OCI-M1 (cell line): ENCODE data around the gene DENND2C.

ENCODE experiments used
- DNase-seq: peaks from one replicate; lab custom pipeline; 2025; lab: John Stamatoyannopoulos, UW

The DENND2C gene, protein sequence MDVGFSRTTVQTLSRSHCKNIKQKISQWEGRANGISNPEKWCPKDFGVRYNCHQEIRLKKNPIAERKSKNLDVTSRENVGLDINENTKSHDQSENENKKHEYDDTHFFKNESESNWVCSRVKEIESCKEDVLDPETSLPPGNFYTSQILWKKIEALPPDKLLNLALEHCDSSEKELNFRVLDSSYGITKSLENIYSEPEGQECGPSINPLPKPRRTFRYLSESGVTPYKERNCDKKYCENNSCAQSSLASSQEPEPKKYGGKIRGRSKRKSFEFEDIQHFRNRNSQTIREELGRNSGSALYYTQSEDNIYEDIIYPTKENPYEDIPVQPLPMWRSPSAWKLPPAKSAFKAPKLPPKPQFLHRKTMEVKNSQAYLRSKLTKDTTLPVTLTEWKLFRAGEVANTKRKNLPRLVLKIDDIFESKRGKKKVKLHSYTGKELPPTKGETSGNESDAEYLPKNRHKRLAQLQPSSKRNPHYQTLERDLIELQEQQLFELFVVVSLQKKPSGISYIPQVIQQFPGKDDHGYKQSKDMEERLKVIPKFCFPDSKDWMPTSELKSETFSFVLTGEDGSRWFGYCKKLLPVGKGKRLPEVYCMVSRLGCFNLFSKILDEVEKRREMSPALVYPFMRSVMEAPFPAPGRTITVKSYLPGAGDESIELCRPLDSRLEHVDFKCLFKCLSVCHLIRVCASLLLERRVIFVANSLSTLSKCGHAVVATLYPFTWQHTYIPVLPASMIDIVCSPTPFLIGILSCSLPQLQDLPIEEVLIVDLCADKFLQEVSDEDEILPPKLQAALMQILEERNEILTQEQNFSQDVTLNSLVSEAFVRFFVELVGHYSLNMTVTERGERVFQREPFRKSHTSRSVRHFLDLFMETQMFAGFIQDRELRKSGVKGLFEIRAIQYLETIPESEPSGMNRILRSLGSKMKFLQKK

DNA sequence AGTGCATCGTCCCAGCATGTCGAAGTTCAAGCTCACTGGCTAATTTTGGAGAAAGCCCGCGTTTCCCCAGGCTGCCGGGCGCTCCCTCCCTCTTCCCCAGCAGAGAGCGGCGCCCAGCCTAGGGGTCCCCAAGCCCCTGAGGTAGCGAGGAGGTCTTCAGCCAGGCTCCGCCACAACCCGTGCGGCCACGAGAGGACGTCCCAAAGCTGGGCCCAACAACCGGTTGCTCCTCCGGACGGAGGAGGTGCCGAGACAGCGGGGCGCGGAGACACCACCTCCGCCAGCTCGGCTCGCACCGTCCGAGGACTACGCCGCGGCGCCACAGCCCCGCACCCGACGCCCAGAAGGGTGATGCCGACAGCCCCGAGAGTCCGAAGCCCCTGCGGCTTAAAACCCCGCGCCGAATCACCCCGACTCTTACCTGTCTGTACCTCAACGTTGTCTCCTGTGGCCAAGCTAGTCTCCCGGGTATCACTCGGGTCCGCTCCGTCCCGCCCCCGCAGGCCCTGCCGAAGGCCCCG is at the start of gene DENND2C:
Gene DENND2C (minus strand): TSS at position 488 of the 521 bp plus-strand sequence. CDS start 44,065 bp downstream, outside the sequence.
- DNase-seq, result no peak

DNA sequence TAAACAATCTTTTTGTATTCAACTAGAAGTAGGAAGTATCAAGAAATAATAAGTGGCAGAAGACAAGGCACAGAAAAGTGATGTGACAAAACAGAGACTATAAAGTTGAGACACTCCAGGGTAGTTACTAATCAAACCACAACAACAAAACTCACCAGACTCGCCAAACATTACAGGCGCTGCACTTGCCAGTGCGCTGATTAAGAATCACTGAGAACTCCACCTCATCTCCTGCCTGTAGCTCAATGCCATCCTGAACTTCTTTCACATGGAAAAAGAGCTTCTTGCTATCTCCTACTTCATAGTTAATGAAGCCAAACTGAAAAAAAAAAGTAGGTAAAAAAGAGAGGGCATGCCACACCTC is 49.6 kb upstream of the DENND2C start:
- no peak for DNase-seq

DNA sequence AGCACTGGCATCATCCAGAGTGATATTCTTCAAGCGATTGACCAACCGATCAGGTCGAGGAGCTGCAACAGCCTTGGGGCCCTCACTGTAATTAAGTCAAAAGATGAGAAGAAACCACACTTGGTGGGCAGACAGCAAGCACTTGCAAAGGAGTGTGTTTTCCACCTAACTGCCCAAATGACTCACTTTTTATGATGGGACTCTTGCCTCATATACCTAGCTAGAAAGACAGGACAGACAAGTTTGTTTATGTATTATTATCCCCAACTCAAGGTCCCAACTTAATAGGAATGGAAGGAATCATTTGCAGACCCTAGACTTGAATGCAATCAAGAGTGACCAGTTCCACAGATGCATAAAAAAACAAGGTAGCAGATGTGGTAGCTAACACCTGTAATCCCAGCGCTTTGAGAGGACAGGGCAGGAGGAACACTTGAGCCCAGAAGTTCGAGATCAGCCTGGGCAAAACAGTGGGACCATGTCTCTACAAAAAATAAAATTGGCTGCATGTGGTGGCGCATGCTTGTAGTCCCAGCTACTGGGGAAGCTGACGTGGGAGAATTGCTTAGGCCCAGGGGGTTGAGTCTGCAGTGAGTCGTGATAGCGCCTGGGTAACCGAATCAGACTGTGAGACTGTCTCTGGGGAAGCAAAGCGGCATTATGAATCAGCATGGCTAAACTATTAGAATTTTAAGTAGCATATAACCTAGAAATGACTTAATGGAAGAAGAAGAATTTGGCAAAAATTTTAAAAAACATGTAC is 49.0 kb upstream of the DENND2C start:
- DNase-seq, result no peak

DNA sequence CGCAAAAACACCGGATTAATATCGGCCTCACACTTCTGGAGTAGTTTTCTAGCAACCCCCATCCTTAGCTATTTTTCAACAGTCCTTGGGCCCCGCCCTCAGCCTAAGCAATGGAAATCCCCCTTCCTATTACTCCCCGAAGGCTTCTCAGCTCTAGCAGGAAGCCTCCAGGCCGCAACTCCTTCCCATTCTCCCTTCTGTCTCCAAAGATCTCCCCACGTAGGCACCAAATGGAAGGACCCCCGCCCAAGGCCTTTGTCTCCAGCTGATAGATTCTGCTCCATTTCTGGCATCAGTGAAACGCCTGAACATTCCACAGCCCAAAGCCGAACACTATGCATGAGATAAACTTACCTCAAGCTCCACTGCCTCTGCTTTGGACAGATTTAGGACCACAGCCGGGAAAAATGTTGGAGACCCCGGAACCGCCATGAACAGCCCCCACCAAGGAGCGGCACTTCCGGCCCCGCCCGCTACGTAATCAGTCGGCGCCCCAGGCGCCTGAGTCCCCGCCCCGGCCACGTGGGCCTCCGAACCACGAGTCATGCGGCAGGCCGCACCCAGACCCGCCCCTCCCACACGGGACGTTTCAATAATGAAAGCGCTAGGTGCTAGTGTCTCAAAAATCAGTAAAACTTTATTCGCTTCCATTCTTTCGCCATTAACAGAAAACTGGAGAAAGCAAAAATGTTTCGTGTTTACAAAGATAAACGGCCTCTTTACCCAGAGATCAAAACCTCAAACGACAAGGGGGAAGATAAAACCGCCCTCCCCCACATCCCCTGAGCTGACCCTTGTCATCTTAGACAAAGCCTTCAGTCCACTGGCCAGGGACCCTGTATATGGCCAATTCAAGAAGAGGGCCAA is 46.7 kb upstream of the DENND2C start, which contains the start of gene NRAS:
Gene NRAS (minus strand): TSS at position 468 of the 867 bp plus-strand sequence. CDS start 611 bp downstream, outside the sequence.
- DNase-seq, result peak; percentile 97

DNA sequence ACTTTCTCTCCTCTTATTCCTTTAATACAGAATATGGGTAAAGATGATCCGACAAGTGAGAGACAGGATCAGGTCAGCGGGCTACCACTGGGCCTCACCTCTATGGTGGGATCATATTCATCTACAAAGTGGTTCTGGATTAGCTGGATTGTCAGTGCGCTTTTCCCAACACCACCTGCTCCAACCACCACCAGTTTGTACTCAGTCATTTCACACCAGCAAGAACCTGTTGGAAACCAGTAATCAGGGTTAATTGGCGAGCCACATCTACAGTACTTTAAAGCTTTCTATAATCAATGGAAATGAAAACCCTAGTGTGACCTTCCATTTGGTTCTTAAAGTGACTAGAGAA is 46.1 kb upstream of the DENND2C start:
- peak; percentile 50 for DNase-seq

DNA sequence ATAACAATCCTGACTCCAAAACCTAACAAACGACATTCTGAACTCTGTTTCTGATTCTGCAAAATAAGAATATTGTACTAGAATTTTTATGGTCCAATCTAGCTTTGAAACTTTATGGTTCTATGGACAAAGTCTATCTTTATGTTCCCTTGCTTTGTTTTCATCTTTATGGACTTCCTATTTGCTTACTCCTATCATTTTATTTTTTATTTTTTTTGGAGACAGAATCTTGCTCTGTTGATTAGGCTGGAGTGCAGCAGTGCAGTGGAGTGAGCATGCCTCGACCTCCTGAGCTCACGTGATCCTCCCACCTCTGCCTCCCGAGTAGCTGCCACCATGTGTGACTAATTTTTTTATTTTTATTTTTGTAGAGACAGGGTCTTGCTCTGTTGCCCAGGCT is 43.1 kb upstream of the DENND2C start:
- no peak for DNase-seq

DNA sequence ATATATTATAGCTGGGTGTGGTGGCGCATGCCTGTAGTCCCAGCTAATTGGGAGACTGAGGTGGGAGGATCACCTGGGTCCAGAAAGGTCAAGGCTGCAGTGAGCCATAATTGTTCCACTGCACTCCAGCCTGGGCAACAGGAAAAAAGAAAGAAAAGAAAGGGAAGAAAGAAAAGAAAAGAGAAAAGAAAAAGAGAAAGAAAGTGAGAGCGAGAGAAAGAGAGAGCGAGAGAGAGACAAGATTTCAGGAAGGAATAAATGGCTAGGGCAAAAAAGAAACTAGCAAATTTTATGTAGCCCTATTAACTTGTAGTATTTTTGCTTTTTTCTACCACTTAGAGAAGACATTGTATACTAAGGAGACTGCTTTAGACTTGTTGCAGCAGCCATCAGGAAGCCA is 40.5 kb upstream of the DENND2C start:
- no peak for DNase-seq

DNA sequence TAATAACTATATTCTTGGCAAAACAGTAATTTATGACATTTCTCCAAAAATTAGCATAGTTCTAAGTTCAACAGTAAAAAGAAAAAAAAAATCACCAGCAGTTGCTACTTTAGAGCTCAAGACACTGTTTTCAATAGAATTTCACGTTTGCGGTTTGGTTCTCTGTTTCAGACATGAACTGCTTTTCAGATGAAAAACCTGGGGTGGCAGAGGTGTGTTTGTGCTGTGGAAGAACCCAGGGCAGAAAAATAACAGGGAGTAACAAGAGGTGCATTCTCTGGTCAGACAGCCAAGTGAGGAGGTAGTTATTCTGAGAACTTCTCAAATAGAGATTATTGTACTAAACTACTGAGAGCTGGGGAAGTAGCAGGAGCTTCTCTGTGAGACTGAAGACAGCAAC is 37.8 kb upstream of the DENND2C start:
- DNase-seq, result no peak

DNA sequence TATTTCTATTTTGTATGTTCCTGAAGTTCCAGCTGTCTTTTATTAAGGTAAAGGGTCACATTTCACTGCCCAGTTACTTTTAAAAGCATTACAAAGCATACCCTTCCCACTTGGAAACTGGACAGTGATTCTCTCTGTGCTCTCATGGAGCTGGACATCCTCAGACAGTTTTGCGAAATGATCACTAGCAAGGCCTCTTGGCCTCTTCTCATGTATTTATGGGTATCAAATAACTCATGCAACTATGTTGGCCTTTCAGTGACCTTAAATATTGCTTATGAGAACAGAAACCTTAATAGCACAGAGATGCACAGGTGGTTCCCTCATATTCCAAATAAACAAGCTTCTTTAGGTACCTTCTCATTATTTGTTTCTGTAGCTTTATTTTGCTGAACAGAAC is 33.4 kb upstream of the DENND2C start:
- DNase-seq, result no peak

DNA sequence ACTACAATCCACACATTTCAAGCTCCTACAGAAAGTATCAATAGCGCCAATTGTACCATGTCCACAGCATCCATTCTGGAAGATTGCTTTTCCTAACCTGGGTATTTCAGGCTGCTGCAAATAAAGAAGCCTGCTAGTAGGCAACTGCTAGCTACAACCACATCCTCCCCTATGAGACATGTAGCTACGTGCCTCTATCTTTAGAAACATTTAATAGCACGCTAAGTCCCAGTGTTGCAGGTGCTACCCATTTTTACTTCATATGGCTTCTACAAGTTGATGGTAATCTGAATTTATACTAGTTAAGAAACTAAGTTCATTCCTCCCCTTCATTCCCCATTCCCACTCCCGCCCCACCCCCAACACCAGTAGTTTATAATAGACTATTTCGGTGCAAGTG is 32.9 kb upstream of the DENND2C start:
- no peak for DNase-seq

DNA sequence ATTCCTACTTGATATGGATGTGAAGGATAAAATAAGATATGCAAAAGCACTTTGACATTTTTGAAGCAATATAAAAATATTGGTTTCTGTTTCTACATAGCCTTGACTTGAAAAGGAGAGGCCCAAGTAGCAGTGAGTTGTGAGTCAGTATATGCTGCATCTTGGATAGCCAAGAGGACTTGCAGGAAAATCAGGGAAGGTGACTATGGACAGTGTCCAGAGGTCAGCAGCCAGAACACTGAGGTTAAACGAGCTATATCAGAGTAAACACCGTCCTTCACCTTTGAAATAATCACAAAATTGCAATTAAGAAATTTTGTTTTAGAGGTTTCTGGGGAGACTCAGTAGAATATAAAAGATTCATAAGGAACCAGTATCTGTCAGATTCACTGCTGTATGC is 32.1 kb upstream of the DENND2C start:
- DNase-seq, result no peak

DNA sequence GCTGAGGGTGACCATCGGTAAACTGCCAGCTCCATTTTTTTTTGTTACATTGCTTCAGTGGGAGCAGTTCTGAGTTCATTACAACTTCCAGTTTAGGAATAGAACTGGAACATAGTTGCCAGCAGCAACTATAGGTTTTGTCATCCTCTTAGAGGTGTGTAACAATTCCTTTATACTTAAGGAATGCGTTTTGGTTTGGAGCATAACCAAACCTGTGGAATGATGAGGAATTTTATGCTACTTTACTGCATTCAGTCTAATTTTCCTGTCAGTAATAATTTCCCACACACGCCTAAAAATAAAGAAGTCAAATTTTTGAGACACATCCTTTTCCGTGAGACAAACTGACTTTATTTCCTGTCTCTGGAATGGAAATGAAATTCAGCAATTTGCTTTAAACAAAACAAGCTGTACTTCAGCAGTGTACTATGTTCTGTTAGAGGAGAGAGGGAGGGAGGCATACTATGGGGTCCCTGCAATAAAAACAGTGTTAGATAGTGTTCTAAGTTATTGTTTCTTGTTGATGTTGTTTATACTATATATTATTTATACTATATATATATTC is 30.3 kb upstream of the DENND2C start:
- no peak for DNase-seq

DNA sequence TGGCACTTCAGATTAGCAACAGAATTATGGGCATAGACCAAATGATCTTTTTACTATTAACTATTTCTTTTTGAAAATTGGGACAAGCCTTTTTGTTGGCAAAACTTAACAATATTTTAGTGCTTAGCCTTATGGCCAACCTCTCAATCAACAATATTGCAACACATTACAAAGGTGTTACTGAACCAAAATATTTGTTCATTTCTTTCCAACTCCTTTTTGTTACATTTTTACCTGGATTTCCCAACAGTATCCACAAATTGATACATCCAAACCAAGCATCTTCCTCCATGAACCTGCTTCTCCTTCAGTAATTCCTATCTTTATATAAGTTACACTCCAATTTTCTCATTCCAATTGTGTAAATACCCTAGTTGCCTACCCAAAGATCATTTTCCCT is 27.0 kb upstream of the DENND2C start:
- DNase-seq, result no peak

DNA sequence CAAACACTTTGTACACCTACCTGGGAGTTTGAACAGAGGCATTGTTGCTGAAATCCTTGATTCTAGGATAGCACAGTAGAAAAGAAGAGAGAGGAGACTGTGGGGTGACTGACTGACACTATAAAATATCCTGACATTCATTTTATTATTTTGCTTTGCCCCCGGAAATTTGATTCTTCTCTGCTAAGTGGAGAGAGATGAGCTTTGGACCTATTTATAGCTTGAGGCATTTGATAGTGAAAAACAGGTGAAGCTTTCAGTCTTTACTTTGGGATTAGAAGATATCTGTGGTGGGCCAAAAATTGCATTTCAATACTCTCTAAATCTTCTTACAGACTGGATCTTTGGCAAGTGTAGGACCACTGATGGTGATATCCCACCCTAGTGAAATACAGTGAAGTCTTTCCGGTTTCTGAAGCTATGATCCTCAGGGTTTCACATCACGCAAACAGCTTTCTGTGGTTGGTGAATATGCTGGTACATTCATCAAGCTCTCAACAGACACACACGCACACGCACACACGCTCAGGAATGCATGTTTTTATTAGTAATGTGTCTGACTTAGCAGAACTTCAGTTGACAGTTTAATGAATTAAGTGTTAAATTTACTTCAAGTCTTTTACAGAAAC is 25.7 kb upstream of the DENND2C start, which contains the start of gene AMPD1:
Gene AMPD1 (minus strand): TSS at position 117 of the 629 bp plus-strand sequence. CDS start 75 bp downstream, at position 42.
- no peak for DNase-seq

DNA sequence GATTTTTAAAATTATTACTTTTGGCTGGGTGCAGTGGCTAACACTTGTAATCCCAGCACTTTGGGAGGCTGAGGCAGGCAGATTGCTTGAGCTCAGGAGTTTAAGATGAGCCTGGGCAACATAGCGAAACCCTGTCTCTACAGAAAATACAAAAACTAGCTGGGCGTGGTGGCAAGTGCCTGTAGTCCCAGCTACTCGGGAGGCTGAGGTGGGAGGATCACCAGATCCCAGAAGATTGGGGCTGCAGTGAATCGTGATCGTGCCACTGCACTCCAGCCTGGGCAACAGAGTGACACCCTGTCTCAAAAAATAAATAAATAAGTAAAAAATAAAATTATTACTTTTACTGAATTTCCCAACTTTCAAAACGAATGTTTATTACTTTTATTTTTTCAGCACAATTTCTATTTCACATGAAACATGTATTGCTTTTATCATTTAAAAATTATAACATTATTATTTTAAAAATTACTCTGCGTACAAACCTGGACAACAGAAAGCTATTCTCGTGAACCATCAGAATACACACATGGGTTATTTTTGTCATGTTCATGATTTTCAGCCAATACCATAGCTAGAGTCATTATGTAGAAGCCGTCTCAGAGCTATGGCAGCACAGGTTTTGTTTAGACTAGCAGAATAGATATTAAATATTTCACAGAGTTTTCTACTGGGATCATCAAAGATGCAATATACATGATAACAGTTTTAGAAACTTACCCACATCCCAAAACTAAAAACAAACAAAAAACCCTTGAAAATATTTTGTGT is 24.9 kb upstream of the DENND2C start:
- no peak for DNase-seq

DNA sequence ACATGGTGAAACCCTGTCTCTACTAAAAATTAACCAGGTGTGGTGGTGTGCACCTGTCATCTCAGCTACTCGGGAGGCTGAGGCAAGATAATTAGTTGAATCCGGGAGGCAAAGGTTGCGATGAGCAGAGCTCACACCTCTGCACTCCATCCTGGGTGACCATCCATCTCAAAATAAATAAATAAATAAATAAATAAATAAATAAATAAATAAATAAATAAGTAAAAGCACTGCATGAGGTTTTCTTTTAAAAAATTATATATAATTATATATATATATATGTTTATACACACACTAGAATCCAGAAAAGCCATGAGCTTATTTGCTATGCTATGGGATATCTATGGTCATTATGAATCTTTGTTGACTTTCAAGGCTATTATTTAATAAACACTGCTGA is 23.1 kb upstream of the DENND2C start:
- no peak for DNase-seq

DNA sequence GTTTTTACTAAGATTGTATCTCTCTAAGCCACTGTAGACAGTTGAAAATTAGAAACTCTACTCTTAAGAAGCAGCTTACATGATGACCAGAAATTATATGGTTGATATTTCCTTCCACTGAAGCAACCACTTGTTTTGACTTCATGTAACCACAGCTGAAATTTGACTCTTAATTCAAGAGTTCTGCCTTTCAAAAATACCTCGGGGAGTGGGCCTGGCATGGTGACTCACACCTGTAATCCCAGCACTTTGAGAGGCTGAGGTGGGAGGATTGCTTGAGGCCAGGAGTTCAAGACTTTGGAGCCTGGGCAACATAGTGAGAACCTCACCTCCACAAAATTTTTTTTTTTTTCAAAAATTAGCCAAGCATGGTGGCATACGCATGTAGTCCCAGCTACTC is 21.2 kb upstream of the DENND2C start:
- no peak for DNase-seq

DNA sequence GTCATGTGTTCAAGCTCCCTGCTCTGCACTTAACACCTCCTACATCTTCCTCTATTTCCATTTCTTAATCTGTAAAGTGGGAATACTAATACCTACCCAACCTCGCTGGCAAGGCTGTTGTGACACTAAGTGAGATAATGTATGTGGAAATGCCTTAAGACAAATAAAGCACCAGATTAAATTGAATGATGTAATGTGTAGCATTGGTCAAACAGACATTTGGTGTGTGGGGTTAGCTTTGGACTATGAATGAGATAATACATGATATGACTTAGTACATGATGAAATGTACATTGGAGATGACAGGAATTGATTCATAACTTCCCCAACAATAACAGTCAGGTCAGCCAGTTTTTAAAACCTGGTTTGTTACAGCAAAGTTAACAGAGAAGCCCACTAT is 20.3 kb upstream of the DENND2C start:
- DNase-seq, result peak; percentile 35

DNA sequence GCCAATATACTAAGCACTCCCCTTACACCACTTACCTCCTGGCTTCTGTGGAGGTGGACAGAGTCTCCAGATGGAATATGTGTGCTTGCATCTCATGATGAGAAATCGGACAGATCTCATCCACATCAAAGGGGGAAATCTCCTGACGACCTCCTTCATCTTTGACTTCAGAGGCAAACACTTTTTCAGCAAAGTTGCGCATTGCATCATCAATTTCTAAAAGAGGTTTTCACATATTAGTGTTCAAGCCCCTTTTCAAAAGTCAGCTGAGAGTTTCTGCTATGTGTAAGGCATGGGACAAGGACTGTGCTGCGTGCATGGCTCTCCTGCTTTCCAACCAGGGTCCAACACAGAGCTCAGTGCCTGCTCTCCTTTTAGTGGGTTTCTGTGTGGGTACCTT is 18.7 kb upstream of the DENND2C start:
- DNase-seq, result no peak
